Measurements from ENCODE around the gene FAM114A1.

DNA sequence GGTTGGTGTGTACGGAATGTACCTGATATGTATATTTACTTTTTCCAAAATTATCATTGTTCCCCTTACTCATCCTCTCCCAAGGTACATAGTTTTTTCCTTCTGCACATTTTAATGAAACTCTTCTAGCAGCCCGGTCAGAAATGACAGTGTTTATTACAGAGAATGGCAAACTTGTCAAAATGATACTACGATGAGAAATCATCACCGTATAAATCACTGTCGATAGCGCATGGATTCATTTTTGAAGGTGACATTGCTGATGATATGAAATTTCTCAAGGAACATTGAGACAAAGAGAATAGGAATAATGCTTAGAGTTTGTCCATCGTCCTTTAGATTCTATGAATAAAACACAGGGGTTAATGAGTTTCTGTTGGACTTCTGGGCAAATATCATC, 30.6 kb downstream of the FAM114A1 start:
- TF ChIP-seq POLR2A (IDR thresholded peaks at IDR 0.05) (no peak), EP300 (IDR thresholded peaks at IDR 0.05) (no peak)
